Activated CD8-positive, alpha-beta memory T cell treated with anti-CD3 and anti-CD28 coated beads, Interleukin-2, amount 50 U/mL, for 4 hours (primary cell): ENCODE data around the gene AGAP3.
"Not testable (repeated sequence)": the region's sequence is repeated elsewhere in the genome, so short reads cannot be mapped to it uniquely, and the experiment has no call there.

Experiments used
- DNase-seq: peaks from one replicate; pipeline ENCODE4 v3.0.0-alpha.2; 2020

The AGAP3 gene

GRCh38 chr7:151085691-151086620 lies at the start of gene AGAP3:
TSS of gene AGAP3 (plus strand) at chr7:151086475. CDS start at chr7:151086742, 267 bp downstream.
- peak; percentile 62 for DNase-seq

- peak; percentile 70 for DNase-seq
Measured at GRCh38 chr7:151038951-151039849, 47.1 kb upstream of the AGAP3 start.

GRCh38 chr7:151039850-151040548 lies 46.3 kb upstream of the AGAP3 start:
- DNase-seq, result no peak

- no peak for DNase-seq
Measured at GRCh38 chr7:151040616-151041375, 45.5 kb upstream of the AGAP3 start.

- not testable (repeated sequence) for DNase-seq
Measured at GRCh38 chr7:151043449-151043848, 42.8 kb upstream of the AGAP3 start.

GRCh38 chr7:151043959-151044358 lies 42.3 kb upstream of the AGAP3 start:
- no peak for DNase-seq

GRCh38 chr7:151045262-151045661 lies 41.0 kb upstream of the AGAP3 start:
- DNase-seq, result no peak

- no peak for DNase-seq
Measured at GRCh38 chr7:151045967-151046366, 40.3 kb upstream of the AGAP3 start.

- DNase-seq, result no peak
Measured at GRCh38 chr7:151046603-151047573, 39.4 kb upstream of the AGAP3 start.

- no peak for DNase-seq
Measured at GRCh38 chr7:151047976-151048815, 38.1 kb upstream of the AGAP3 start, which contains the start of gene ASIC3. TSS of gene ASIC3 (plus strand) at chr7:151048531. CDS start at chr7:151048886, 355 bp downstream.

GRCh38 chr7:151048911-151049463 lies 37.3 kb upstream of the AGAP3 start:
- no peak for DNase-seq

- peak; percentile 35 for DNase-seq
Measured at GRCh38 chr7:151051108-151051507, 35.2 kb upstream of the AGAP3 start.

GRCh38 chr7:151053096-151053495 lies 33.2 kb upstream of the AGAP3 start:
- DNase-seq, result no peak

- no peak for DNase-seq
Measured at GRCh38 chr7:151053751-151054150, 32.5 kb upstream of the AGAP3 start.

- DNase-seq, result no peak
Measured at GRCh38 chr7:151056283-151056665, 30.0 kb upstream of the AGAP3 start.

- DNase-seq, result no peak
Measured at GRCh38 chr7:151056666-151057505, 29.4 kb upstream of the AGAP3 start.

GRCh38 chr7:151057506-151057988 lies 28.7 kb upstream of the AGAP3 start, which contains the start of gene CDK5:
TSS of gene CDK5 (minus strand) at chr7:151057897. CDS start at chr7:151057848, 49 bp downstream.
- DNase-seq, result no peak
